Stimulated activated CD8-positive, alpha-beta memory T cell treated with anti-CD3 and anti-CD28 coated beads, Interleukin-15, amount 100 ng/mL, for 48 hours (primary cell): Measurements from ENCODE around the gene CD300LF.

Experiments
- DNase-seq, 2 donors: peaks; one replicate each; pipeline ENCODE4 v3.0.0-alpha.2; 2020; ENCODE audit warnings: low read depth in 2 of 2

The CD300LF gene

GRCh38 chr17:74729866-74730265, 17.1 kb upstream of the CD300LF start:
- DNase-seq = no peak

- DNase-seq = no peak
These were observed 16.6 kb upstream of the CD300LF start for GRCh38 chr17:74729368-74729767.

GRCh38 chr17:74728702-74729075, 16.0 kb upstream of the CD300LF start:
- no peak for DNase-seq

GRCh38 chr17:74728033-74728701, 15.4 kb upstream of the CD300LF start:
- no peak for DNase-seq

- no peak for DNase-seq
These were observed 12.4 kb upstream of the CD300LF start for GRCh38 chr17:74725111-74725510.

- DNase-seq = no peak
These were observed 11.2 kb upstream of the CD300LF start for GRCh38 chr17:74723891-74724290.

- DNase-seq = no peak
These were observed 10.1 kb upstream of the CD300LF start for GRCh38 chr17:74722782-74723181.

GRCh38 chr17:74720506-74720905, 7.8 kb upstream of the CD300LF start:
- DNase-seq = no peak

GRCh38 chr17:74715144-74715543, 2.4 kb upstream of the CD300LF start:
- no peak for DNase-seq

GRCh38 chr17:74713171-74713755, 540 bp upstream of the CD300LF start:
- no peak for DNase-seq

- no peak for DNase-seq
These were observed 422 bp downstream of the CD300LF start for GRCh38 chr17:74712301-74712700.

- no peak for DNase-seq
These were observed 1.5 kb downstream of the CD300LF start for GRCh38 chr17:74711058-74711824.

GRCh38 chr17:74704544-74704943, 8.2 kb downstream of the CD300LF start:
- no peak for DNase-seq

- no peak for DNase-seq
These were observed 9.4 kb downstream of the CD300LF start for GRCh38 chr17:74703311-74703710.

- DNase-seq = no peak
These were observed 10.4 kb downstream of the CD300LF start for GRCh38 chr17:74702116-74702871.

- DNase-seq = no peak
These were observed 13.5 kb downstream of the CD300LF start for GRCh38 chr17:74699236-74699635.

- DNase-seq = no peak
These were observed 14.7 kb downstream of the CD300LF start for GRCh38 chr17:74698069-74698468.

- DNase-seq = no peak
These were observed 15.2 kb downstream of the CD300LF start for GRCh38 chr17:74697515-74697914.

GRCh38 chr17:74695629-74696028, 17.1 kb downstream of the CD300LF start:
- DNase-seq = no peak

- no peak for DNase-seq
These were observed 18.6 kb downstream of the CD300LF start for GRCh38 chr17:74694081-74694480.

- no peak for DNase-seq
These were observed 21.6 kb downstream of the CD300LF start for GRCh38 chr17:74691151-74691550.

GRCh38 chr17:74690409-74690825, 22.3 kb downstream of the CD300LF start:
- no peak for DNase-seq
